Smooth muscle cell (in vitro differentiated cells): ENCODE data around the gene PIH1D1. TPM values are rescaled to one million over a fixed set of nuclear protein-coding genes. Genes with fewer than 3 reads are reported as not detected.

Experiments
- DNase-seq: peaks from one replicate; lab custom pipeline; 2025; ENCODE audit not compliant: unreplicated experiment; lab: John Stamatoyannopoulos, UW
- H2AFZ ChIP-seq: fragments of 200-600 bp; sonication (generic); 2 replicates; pipeline ENCODE4 v1.6.0; 2016; ENCODE audit warnings: antibody characterized with exemption, low read depth, mild to moderate bottlenecking
- H3F3A ChIP-seq: fragments of 200-600 bp; sonication (generic); 2 replicates; pipeline ENCODE4 v1.6.0; 2017; ENCODE audit warnings: antibody characterized with exemption, low read depth
- H3K27ac ChIP-seq: fragments of 200-600 bp; sonication (generic); 2 replicates; pipeline ENCODE4 v1.5.1; 2016; ENCODE audit warnings: low read depth, mild to moderate bottlenecking
- H3K27me3 ChIP-seq: fragments of 200-600 bp; sonication (generic); 2 replicates; pipeline ENCODE4 v1.6.1; 2016; ENCODE audit warnings: low read depth, mild to moderate bottlenecking
- H3K36me3 ChIP-seq: fragments of 200-600 bp; sonication (generic); 2 replicates; pipeline ENCODE4 v1.5.1; 2016; ENCODE audit warnings: low read depth
- H3K4me1 ChIP-seq: fragments of 200-600 bp; sonication (generic); 2 replicates; pipeline ENCODE4 v1.5.1; 2016; ENCODE audit warnings: low read depth
- H3K4me2 ChIP-seq: fragments of 200-600 bp; sonication (generic); 2 replicates; pipeline ENCODE4 v1.6.0; 2016; ENCODE audit warnings: mild to moderate bottlenecking
- H3K4me3 ChIP-seq: fragments of 200-600 bp; sonication (generic); 2 replicates; pipeline ENCODE4 v1.5.1; 2016; ENCODE audit warnings: mild to moderate bottlenecking
- H3K79me2 ChIP-seq: fragments of 200-600 bp; sonication (generic); 2 replicates; pipeline ENCODE4 v1.6.0; 2016; ENCODE audit warnings: low read depth, mild to moderate bottlenecking
- H3K9ac ChIP-seq: fragments of 200-600 bp; sonication (generic); 2 replicates; pipeline ENCODE4 v1.6.0; 2016; ENCODE audit warnings: low read depth
- H3K9me3 ChIP-seq: fragments of 200-600 bp; sonication (generic); replicated peaks from 2 replicates; pipeline ENCODE4 v1.5.1; 2016; ENCODE audit warnings: low read depth
- H4K20me1 ChIP-seq: fragments of 200-600 bp; sonication (generic); 2 replicates; pipeline ENCODE4 v1.6.0; 2016; ENCODE audit warnings: low read depth
- WGBS: methylation state at CpG from one replicate; pipeline ENCODE4 v1.1.7; 2016; ENCODE audit warnings: low lambda C conversion rate; 5-methylcytosine and 5-hydroxymethylcytosine counted together
- microRNA counts: library from miRNA; unstranded; fragments of <30 nt; microRNA quantifications from one replicate; lab custom pipeline; 2016
- microRNA-seq: library from miRNA; unstranded; fragments of <30 nt; microRNA quantifications from one replicate; pipeline ENCODE4, GENCODE V29; 2016; ENCODE audit warnings: borderline number of aligned reads
- polyA plus RNA-seq: library from polyadenylated mRNA; unstranded; fragments of >200 nt; fragmentation: Nextera tagmentation; extraction: Ambion mirVana; gene quantifications from 2 replicates; pipeline ENCODE4 v1.2.1, GENCODE V29; 2016
- small RNA-seq: library from RNA; depleted of rRNA; stranded (forward); fragments of <200 nt; gene quantifications from one replicate; pipeline ENCODE3, GENCODE V24; 2014
- total RNA-seq: library from RNA; depleted of rRNA; stranded (reverse); fragments of >200 nt; gene quantifications from 2 replicates; pipeline ENCODE4 v1.2.3, GENCODE V29; 2014
- TF ChIP-seq, protein P1 (sequence below): fragments of 200-600 bp; sonication (generic); IDR thresholded peaks from 2 replicates; pipeline ENCODE4 v1.5.1; 2017; ENCODE audit warnings: borderline replicate concordance, mild to moderate bottlenecking, antibody characterized with exemption; ENCODE audit not compliant: insufficient read depth, poor library complexity, severe bottlenecking

Gene PIH1D1
- total and polyA plus RNA-seq, 2 experiments from 2014 or later, result 77.1 to 89.8 TPM

DNA sequence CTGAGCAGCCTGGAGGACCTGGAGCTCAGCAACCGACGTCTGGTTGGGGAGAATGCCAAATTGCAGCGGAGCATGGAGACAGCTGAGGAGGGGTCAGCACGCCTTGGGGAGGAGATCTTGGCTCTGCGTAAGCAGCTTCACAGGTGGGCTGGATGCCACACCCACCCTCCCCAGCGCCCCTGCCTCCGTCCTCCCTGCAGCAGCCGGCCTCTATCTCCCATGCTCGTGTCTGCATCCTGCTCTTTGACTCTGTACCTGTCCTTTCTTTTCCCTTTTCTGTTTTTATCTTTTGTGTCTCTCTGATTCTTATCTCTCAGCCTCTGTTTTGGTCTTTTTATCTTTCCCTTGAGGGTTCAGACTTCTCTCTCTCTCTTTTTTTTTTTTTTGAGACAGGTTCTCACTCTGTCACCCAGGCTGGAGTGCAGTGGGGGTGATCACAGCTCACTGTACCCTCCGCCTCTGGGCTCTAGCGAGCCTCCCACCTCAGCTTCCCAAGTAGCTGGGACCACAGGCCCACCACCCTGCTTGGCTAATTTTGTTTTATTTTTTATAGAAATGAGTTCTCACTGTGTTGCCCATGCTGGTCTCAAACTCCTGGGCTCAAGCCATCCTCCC, 53.5 kb downstream of the PIH1D1 start:
- Histone ChIP-seq H3K9ac (no peak overlapping the region), H3K4me1 (peaks cover under 1% of the 10 kb centered on the region), H3K4me2 (no peak overlapping the region), H3K79me2 (no peaks in the 10 kb centered on the region), H3K27me3 (peaks cover 9% of the 10 kb centered on the region), H3K4me3 (no peak overlapping the region), H3K27ac (no peak overlapping the region), H4K20me1 (no peaks in the 10 kb centered on the region), H3K36me3 (no peaks in the 10 kb centered on the region), H2AFZ (no peak overlapping the region), H3F3A (no peaks in the 10 kb centered on the region), H3K9me3 (no peaks in the 10 kb centered on the region)
- TF ChIP-seq, protein P1, sequence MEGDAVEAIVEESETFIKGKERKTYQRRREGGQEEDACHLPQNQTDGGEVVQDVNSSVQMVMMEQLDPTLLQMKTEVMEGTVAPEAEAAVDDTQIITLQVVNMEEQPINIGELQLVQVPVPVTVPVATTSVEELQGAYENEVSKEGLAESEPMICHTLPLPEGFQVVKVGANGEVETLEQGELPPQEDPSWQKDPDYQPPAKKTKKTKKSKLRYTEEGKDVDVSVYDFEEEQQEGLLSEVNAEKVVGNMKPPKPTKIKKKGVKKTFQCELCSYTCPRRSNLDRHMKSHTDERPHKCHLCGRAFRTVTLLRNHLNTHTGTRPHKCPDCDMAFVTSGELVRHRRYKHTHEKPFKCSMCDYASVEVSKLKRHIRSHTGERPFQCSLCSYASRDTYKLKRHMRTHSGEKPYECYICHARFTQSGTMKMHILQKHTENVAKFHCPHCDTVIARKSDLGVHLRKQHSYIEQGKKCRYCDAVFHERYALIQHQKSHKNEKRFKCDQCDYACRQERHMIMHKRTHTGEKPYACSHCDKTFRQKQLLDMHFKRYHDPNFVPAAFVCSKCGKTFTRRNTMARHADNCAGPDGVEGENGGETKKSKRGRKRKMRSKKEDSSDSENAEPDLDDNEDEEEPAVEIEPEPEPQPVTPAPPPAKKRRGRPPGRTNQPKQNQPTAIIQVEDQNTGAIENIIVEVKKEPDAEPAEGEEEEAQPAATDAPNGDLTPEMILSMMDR, result no peak
- 59% methylated on average over 11 of the region's 11 CpGs for WGBS
- DNase-seq, result no peak

DNA sequence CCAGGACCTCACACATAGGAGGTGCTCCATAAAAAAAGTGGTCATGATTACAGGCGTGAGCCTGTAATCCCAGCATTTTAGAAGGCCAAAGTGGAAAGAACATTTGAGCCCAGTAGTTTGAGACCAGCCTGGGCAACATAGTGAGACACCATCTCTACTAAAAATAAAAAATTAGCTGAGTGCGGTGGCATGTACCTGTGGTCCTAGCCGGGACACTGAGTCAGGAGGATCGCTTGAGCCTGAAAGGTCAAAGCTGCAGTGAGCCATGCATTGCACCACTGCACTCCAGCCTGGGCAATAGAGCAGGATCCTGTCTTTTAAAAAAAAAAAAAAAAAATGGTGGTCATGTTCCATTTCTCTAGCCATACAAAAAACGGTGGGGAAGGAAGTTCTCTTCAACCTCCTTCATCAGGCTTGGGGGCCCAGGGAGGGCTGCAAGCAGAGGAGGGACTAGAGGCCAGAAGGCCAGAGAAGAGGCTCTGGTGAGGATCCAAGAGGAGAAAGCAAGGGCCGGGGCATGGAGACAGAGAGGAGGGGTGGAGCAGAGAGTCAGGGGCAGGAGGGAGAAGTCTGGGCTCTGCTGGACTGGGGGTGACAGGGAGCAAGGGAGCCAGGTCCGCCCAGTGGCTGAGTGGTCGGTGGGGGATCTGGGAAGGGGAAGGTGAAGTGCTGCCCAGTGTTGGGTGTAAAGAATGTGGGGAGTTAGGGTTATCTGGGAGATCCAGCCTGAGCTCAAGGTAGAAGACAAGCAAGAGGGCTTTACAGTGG, 54.7 kb downstream of the PIH1D1 start:
- no peak overlapping the region for H3K27ac ChIP-seq
- no peaks in the 10 kb centered on the region for H3F3A ChIP-seq
- no peak overlapping the region for H3K9ac ChIP-seq
- H3K27me3 ChIP-seq, result peaks cover 9% of the 10 kb centered on the region
- H3K79me2 ChIP-seq, result no peaks in the 10 kb centered on the region
- WGBS, result 93% methylated on average over 8 of the region's 8 CpGs
- no peaks in the 10 kb centered on the region for H3K4me1 ChIP-seq
- no peak for DNase-seq
- H4K20me1 ChIP-seq, result no peaks in the 10 kb centered on the region
- H3K9me3 ChIP-seq, result no peaks in the 10 kb centered on the region
- H3K4me3 ChIP-seq, result no peak overlapping the region
- H2AFZ ChIP-seq, result no peak overlapping the region
- TF ChIP-seq, protein P1, result no peak
- no peak overlapping the region for H3K4me2 ChIP-seq
- no peaks in the 10 kb centered on the region for H3K36me3 ChIP-seq

MicroRNAs within 50 kb of the gene (microRNA counts, 767-probe panel; counts per million panel counts)
- 183 counts per million for microRNA hsa-miR-150-5p (lab: Ali Mortazavi, UCI)

Small RNAs within 50 kb of the gene (microRNA-seq; reads per million reads assigned to microRNA genes)
- not detected for gene MIR150

Small RNAs within 50 kb of the gene (small RNA-seq; reads per million reads assigned to genes)
- gene MIR150, result 0.11 reads per million
- not detected for gene SNORD32A
- gene SNORD33, result not detected
- gene SNORD34, result not detected
- not detected for gene SNORD35A
- not detected for gene SNORD35B

Other genes with a start within 250 kb of the PIH1D1 start
- 0.63 and 1.4 TPM in 2 replicates for gene SLC6A16, start 126.6 kb downstream of the PIH1D1 start, total RNA-seq
- 2.3 and 2.8 TPM in 2 replicates for gene SLC6A16, start 126.6 kb downstream of the PIH1D1 start, polyA plus RNA-seq
- gene CD37, start 116.4 kb downstream of the PIH1D1 start, total RNA-seq, result not detected in 2 replicates
- 7.0 and 8.8 TPM in 2 replicates for gene CD37, start 116.4 kb downstream of the PIH1D1 start, polyA plus RNA-seq
- 46.0 and 71.8 TPM in 2 replicates for gene TEAD2, start 89.4 kb downstream of the PIH1D1 start, total RNA-seq
- gene TEAD2, start 89.4 kb downstream of the PIH1D1 start, polyA plus RNA-seq, result 55.3 and 58.5 TPM in 2 replicates
- 2.3 and 6.3 TPM in 2 replicates for gene DKKL1, start 87.9 kb downstream of the PIH1D1 start, total RNA-seq
- 2.8 and 6.4 TPM in 2 replicates for gene DKKL1, start 87.9 kb downstream of the PIH1D1 start, polyA plus RNA-seq
- not detected in 2 replicates for gene KASH5, start 63.6 kb downstream of the PIH1D1 start, total RNA-seq
- gene KASH5, start 63.6 kb downstream of the PIH1D1 start, polyA plus RNA-seq, result not detected in 2 replicates
- gene PTH2, start 28.4 kb downstream of the PIH1D1 start, total RNA-seq, result not detected in 2 replicates
- not detected in 2 replicates for gene PTH2, start 28.4 kb downstream of the PIH1D1 start, polyA plus RNA-seq
- not detected in 2 replicates for gene GFY, start 26.4 kb downstream of the PIH1D1 start, total RNA-seq
- not detected in 2 replicates for gene GFY, start 26.4 kb downstream of the PIH1D1 start, polyA plus RNA-seq
- 0.04 and 0.54 TPM in 2 replicates for gene SLC17A7, start 10.3 kb downstream of the PIH1D1 start, total RNA-seq
- gene SLC17A7, start 10.3 kb downstream of the PIH1D1 start, polyA plus RNA-seq, result 0.39 TPM in 1 of 2 replicates, not detected in the other
- gene ALDH16A1, start 1.4 kb upstream of the PIH1D1 start, total RNA-seq, result 10.5 and 18.6 TPM in 2 replicates
- gene ALDH16A1, start 1.4 kb upstream of the PIH1D1 start, polyA plus RNA-seq, result 24.6 and 24.7 TPM in 2 replicates
- 0.27 and 0.45 TPM in 2 replicates for gene FLT3LG, start 22.4 kb upstream of the PIH1D1 start, total RNA-seq
- gene FLT3LG, start 22.4 kb upstream of the PIH1D1 start, polyA plus RNA-seq, result 0.85 and 2.0 TPM in 2 replicates
- gene RPL13A, start 35.8 kb upstream of the PIH1D1 start, total RNA-seq, result 1,134 and 1,154 TPM in 2 replicates
- gene RPL13A, start 35.8 kb upstream of the PIH1D1 start, polyA plus RNA-seq, result 732 and 818 TPM in 2 replicates
- gene RPS11, start 44.6 kb upstream of the PIH1D1 start, total RNA-seq, result 3,115 and 3,456 TPM in 2 replicates
- 729 and 804 TPM in 2 replicates for gene RPS11, start 44.6 kb upstream of the PIH1D1 start, polyA plus RNA-seq
- 58.1 and 66.1 TPM in 2 replicates for gene FCGRT, start 60.8 kb upstream of the PIH1D1 start, total RNA-seq
- gene FCGRT, start 60.8 kb upstream of the PIH1D1 start, polyA plus RNA-seq, result 127 and 135 TPM in 2 replicates
- 248 and 311 TPM in 2 replicates for gene RCN3, start 76.2 kb upstream of the PIH1D1 start, total RNA-seq
- gene RCN3, start 76.2 kb upstream of the PIH1D1 start, polyA plus RNA-seq, result 773 and 1,078 TPM in 2 replicates
- 45.0 and 55.5 TPM in 2 replicates for gene NOSIP, start 128.7 kb upstream of the PIH1D1 start, total RNA-seq
- 95.7 and 134 TPM in 2 replicates for gene NOSIP, start 128.7 kb upstream of the PIH1D1 start, polyA plus RNA-seq
- 13.5 TPM in 1 of 2 replicates, not detected in the other for gene PRRG2, start 129.5 kb upstream of the PIH1D1 start, total RNA-seq
- 0.24 and 1.0 TPM in 2 replicates for gene PRRG2, start 129.5 kb upstream of the PIH1D1 start, polyA plus RNA-seq
- 2.9 and 4.5 TPM in 2 replicates for gene PRR12, start 139.4 kb upstream of the PIH1D1 start, total RNA-seq
- gene PRR12, start 139.4 kb upstream of the PIH1D1 start, polyA plus RNA-seq, result 1.7 and 3.2 TPM in 2 replicates
- 82.3 and 86.5 TPM in 2 replicates for gene RRAS, start 188.3 kb upstream of the PIH1D1 start, total RNA-seq
- 224 and 248 TPM in 2 replicates for gene RRAS, start 188.3 kb upstream of the PIH1D1 start, polyA plus RNA-seq
- 7.9 and 10.2 TPM in 2 replicates for gene SCAF1, start 190.4 kb upstream of the PIH1D1 start, total RNA-seq
- 12.1 and 15.9 TPM in 2 replicates for gene SCAF1, start 190.4 kb upstream of the PIH1D1 start, polyA plus RNA-seq
- 35.1 and 38.2 TPM in 2 replicates for gene IRF3, start 214.0 kb upstream of the PIH1D1 start, total RNA-seq
- gene IRF3, start 214.0 kb upstream of the PIH1D1 start, polyA plus RNA-seq, result 45.9 and 64.1 TPM in 2 replicates
- 3.2 and 10.8 TPM in 2 replicates for gene BCL2L12, start 214.1 kb upstream of the PIH1D1 start, total RNA-seq
- gene BCL2L12, start 214.1 kb upstream of the PIH1D1 start, polyA plus RNA-seq, result 34.0 and 44.1 TPM in 2 replicates
- 147 and 174 TPM in 2 replicates for gene PRMT1, start 225.5 kb upstream of the PIH1D1 start, total RNA-seq
- gene PRMT1, start 225.5 kb upstream of the PIH1D1 start, polyA plus RNA-seq, result 170 and 175 TPM in 2 replicates
- gene ADM5, start 237.8 kb upstream of the PIH1D1 start, total RNA-seq, result 1.6 and 3.6 TPM in 2 replicates
- 1.7 and 3.1 TPM in 2 replicates for gene ADM5, start 237.8 kb upstream of the PIH1D1 start, polyA plus RNA-seq
- 7.6 and 19.7 TPM in 2 replicates for gene CPT1C, start 239.3 kb upstream of the PIH1D1 start, total RNA-seq
- gene CPT1C, start 239.3 kb upstream of the PIH1D1 start, polyA plus RNA-seq, result 20.0 and 21.0 TPM in 2 replicates